HG03558 (cell line): ENCODE measurements around the gene TSEN2.
"Not testable (repeated sequence)": the region's sequence is repeated elsewhere in the genome, so short reads cannot be mapped to it uniquely, and the experiment has no call there.

Experiments
- ATAC-seq: cut with Tn5 transposase; IDR thresholded peaks from one replicate; pipeline ENCODE4 v1.9.1; 2021; ENCODE audit warnings: moderate number of reproducible peaks; ENCODE audit not compliant: unreplicated experiment; ENCODE audit errors: extremely low read depth

Gene TSEN2

DNA sequence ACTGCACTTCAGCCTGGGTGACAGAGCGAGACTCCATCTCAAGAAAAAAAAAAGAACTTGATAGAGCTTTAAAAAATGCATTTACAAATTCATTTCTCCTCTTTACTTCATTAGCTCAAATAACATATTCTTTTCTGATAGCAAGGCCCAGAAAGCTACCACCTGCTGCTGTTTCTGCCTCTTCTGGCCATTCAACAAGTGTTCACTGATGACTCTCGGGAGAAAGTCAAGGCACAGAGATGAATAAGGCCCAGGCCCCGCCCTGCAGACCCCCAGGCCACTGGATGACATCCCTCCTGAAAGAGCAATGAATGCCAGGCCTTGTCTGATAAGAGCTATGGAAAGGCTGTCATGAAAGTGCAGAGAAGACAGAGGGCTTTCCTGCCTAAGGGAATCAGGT lies 13.6 kb upstream of the TSEN2 start:
- ATAC-seq = no peak

DNA sequence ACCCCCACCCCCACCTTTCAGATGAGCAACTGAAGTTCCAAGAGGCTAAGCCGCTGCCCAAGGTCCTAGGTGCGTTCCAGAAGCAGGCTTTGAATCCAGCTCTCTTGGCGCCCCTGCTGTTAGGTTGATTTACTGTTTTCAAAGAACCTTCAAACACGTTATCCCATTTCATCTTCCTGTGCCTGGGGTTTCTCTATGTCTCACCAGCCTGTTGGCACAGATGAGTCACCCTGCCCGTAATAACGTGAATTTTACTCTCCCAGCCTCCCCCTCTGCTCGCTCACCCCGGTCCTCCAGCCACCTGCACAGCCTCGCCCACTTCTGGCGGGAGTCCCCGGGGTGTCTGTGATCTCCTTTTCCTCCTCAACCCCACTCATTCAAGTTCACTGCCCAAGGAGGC lies 13.0 kb upstream of the TSEN2 start:
- no peak for ATAC-seq

DNA sequence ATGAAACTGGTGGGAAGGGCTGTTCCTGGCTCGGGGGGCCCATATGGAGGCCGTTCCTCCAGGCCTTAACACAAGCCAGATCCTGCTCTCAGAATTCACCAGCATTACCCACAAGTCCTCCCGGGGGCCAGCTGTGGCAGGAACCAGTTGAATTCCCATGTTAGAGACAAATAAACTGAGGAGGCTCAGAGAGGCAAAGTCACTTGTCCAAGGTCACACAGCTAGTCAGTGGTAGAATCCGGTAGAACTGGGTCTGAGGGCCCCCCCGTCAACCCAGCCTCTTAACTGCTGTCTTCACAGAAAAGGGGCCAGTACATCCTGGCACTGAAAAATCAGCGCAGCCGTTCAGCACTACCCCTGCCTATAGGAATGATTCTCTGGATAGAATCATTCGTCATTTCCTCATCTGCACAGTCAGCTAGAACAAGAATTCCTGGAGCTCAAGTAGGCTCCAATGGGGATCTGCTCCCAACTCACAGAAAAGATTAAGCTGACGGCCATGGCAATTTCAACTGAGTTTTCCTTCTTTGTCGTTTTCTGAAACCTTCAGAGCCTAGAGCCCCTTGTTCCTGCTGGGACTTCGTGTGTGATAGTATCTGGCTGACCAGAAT lies 12.2 kb upstream of the TSEN2 start:
- ATAC-seq = no peak

DNA sequence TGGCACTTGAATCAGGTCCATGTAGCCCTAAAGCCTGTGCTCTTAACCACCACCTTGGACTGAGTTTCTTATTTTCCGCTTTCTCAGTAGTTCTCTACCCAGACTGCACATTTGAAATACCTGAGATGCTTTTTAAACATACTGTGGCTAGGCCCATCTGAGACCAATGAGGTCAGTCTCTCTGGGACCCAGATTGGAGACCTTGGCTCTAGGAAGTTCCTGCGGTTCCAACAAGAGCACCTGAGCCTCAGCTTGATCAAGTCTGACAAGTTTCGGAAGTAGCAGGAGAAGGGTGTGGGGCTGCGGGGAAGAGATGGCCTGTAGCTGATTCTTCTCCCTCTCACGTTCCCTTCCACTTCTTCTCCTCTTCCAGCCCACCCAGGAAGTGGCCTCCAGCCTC lies 11.5 kb upstream of the TSEN2 start:
- no peak for ATAC-seq

DNA sequence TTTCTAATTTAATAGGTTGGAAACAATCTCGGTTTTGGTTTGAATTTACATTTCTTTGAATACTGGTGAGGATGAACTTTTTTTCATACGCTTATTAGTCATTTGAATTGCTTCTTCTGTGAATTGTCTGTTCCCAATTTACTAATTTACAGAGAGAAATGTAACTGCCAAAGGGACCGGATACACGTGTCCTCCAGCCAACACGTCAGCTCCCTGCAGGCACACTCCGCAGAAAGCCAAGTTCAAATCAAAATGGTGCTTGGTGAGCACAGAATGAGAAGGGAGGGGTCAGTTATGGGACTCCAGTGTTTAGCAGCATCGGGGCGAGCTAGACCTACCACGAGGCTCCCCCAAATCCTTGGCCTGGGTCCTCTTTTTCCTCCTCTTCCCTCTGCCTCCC lies 10.8 kb upstream of the TSEN2 start:
- no peak for ATAC-seq

DNA sequence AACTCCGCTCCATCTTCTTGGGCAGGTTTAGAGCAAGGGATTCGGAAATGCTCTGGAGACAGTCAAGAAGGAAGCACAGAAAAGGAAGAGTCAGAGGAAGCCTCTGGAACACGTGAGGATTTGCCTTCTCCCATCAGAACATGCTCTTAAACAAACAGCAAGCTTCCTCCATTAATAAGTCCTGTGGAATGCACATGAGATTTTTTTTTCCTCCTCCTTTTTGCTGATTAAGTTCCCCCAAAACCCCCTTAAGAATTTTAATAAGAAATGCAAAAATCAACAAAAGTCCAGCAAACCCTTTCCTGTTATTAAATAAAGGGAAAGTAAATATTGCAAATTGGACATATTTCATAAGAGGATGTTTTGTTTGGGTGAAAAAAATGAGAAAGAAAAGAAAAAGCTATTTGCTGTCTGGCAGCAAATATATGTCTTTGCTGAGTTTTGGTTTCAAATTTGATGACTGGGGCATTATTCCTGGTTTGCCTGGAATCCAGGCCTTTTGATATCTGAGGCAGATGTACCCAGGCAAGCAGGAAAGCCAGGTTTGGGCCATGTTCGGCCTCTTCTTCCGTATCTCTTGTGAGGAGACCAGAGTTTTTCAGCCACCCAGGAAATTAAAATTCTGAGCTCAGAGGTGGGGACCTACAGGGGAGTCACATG lies 7.9 kb upstream of the TSEN2 start:
- no peak for ATAC-seq

DNA sequence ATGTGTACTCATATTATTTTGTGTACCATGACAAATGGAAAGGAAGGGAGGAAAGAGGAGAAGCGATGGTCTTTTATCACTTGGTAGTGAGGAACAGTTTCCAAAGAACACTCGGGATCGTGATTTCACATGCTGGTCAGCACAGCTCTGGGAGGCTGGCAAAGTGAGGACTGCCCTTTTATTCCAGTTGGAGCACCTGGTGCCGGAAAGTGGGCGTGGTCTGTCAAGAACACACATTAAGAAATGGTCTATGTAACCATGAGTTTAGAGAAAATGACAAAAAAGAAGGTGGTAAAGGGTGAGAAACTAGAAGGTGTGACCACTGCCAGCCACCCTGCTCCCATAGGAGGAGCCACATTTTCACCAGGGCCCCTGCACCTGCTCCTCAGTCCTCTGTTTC lies 7.0 kb upstream of the TSEN2 start:
- ATAC-seq = no peak

DNA sequence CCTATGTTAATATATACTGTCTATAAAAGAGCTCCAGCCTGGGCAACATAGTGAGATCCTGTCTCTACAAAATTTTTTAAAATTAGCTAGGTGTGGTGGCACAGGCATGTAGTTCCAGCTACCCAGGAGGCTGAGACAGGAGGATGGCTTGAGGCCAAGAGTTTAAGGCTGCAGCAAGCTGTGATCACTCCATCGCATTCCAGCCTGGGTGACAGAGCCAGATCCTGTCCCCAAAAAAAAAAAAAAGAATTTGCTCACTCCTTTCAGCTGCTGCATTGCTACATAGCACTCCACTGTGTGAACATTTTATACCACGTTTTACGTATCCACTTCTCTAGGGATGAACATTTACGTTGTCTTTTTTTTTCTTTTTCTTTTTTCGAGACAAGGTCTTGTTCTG lies 6.0 kb upstream of the TSEN2 start:
- no peak for ATAC-seq

DNA sequence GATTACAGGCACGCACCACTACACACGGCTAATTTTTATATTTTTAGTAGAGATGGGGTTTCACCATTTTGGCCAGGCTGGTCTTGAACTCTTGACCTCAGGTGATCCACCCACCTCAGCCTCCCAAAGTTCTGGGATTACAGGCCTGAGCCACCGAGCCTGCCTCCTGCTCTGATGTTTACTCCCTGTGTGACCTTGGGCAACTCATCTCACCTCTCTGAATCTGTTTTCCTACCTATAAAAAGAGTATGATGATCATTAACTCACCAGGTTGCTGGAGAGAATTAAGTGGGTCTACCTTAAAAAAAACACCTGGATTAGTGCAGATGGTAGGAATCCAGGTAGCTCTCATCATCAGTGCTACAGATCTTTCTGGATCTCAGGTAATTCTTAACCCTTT lies 5.1 kb upstream of the TSEN2 start:
- not testable (repeated sequence) for ATAC-seq

DNA sequence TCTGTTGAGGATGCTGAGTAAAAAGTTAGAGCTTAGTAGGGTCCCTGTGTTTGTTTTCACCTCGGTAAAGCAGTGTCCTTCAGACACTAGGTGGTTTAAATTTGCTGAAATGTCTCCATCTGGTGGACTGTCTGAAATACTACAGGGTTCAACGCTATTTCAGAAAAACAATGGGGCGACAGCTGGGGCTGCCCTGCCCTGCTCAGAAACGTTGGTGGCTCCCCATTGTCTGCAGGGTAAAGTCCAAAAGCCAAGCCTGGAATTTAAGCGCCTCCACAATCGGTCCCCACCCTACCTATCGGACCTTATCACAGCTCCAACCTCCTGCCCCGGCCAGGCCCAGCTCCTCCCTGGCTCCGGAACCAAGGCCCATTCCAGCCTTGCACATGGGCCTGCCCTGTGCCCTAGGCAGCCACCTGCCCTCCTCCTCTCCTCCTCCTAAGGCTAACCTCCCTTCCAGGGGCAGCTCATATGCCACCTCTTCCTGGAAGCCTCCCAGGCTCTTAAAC lies 4.3 kb upstream of the TSEN2 start:
- ATAC-seq = no peak

DNA sequence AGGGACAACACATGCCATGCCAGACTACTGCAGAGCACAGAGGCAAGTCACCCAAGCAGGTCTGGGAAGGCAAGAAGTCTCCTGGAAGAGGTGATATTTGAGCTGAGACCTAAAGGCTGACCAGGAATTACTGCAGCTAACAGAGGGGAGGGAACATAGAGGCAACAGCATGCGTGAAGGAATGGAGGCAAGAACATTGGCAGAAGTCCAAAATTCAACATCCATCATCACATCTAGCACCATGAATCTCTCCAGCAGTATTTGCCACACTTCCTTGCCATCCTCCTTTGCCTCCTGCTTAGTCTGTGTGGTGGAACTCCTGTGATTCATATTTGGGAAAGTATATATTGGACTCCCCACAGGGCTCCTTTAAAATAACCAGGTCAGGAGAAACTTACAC lies 870 bp upstream of the TSEN2 start:
- ATAC-seq = no peak

DNA sequence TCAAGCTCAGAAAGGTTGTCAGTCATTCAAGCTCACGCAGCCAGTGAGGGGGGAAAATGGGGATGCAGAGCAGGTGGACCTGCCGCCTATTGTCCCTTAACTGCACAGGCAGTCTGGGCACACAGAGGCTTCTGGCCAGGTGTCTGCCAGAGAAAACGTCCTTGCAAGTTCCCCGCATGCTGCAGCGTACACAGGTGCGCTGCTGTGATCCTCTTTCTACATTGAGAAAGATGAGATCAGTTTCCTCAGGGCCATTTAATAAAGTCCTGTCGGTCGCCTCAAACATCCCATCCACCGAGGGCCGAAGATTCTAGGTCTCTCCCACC lies 445 bp upstream of the TSEN2 start:
- ATAC-seq = no peak

DNA sequence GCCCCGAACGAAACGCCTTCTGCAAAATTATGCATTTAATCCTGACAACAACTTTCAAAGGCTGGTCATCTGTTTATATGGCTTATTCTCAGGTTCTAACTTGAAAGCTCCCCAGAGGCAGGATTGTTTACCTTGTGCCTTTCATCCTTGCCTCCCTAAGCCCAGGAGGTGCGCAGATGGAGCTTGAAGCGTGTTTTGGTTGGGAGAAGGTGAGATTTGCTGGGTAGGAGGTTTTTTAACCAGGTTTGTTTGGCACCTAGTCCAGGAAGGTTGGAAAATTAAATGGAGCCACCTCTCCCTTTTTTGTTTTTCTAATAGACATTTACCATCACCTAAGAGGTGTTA lies 675 bp downstream of the TSEN2 start:
- no peak for ATAC-seq

DNA sequence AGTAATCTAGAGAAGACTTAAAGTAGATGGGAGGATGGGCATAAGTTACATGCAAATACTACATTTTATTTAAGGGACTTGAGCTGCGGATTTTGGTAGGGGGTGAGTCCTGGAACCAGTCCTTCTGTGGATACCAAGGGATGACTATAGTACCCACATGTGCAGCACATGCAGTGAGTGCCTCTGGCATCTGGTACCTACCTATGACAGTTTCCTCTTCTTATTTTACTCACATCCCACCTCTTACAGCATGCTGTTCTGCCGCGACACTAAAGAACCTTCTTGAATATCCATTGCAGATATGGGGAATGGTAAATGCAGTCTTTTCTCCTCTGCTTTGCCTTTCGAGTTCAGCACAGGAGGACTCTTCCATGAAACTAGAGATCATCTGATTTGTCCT lies 1.7 kb downstream of the TSEN2 start:
- ATAC-seq = no peak

DNA sequence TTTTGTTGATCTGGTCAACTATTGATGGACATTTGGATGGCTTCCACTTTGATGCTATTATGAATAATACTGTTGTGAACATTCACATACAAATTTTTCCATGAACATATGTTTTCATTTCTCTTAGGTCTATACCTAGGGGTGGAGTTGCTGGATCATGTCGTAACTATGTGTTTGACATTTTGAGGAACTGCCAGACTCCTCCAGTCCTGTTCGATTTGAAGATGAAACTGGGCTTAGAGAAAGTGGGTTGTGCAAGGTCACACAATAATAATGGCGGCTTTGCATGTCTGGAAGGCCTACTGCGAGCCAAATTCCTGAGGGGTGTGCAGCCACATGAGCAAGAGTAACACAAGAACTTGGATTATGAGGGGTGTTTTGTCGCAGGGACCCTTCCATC lies 2.6 kb downstream of the TSEN2 start:
- ATAC-seq = no peak

DNA sequence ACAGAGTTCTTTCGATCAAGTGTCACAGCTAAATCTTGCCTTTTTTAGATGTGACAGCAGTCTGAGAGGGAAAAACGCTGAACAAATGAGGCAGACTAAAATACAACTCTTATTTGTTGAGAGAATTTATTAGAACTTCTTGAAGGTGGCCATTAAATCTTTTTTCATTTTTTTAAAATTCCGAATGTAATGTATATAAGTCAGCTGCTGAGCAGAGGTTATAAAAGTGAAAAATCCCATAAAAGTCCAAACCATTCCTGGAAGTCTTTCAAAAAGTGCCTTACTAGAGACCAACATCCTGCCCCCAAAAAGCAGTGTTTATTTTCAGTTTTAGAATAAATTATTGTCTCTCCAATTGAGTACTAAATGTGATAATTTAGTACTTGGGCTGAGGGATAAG lies 3.1 kb downstream of the TSEN2 start:
- ATAC-seq = no peak

DNA sequence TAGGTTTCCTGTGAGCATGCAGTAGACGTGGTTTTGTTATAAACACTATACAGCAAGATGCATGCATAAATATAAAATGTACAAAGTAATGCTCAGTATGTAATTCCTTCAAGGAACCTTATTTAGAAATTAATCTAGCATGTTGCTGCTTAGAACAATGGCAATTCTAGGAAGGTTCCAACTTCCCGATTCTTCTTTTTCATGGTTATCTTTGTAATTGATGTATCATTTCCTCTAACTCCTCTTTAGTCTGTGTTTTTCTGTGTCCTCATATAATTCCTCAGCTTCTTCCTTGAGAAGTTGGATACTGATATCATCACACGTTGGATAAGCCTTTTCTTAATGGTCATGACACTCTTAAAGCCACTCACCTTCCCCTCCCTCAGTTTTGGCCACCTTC lies 3.5 kb downstream of the TSEN2 start:
- no peak for ATAC-seq

DNA sequence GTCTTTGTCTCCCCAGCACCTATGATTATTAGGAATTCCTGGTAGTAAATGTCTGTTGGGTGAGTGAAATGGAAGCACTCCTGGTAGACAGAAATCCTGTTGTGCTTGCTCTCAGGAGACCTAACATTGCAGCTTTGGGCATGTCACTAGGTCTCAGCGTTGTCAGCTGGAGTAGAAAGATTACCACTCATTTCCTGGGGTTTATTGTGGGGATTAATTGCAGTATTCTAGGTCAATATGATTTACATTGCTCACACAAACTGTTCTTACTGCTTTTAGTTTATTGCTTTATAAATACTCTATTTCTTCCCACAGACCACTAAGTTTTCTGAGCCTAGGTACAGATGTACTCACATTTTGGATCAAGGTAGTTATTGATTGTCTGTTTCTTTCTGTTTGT lies 5.1 kb downstream of the TSEN2 start:
- ATAC-seq = no peak

DNA sequence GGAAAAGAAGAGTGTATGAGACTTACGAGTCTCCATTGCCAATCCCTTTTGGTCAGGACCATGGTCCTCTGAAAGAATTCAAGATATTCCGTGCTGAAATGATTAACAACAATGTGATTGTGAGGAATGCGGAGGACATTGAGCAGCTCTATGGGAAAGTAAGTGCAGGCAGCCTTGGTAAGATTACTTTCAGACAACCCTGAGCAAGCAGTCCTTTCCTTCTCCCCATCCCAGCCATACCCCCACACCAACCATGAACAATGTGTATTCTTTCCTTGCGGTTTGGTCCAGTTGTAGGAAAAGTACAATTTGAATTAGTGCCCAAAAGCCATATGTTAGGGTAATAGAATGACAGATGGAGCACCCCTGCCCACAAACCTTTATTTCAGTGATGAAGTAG lies 5.6 kb downstream of the TSEN2 start:
- no peak for ATAC-seq

DNA sequence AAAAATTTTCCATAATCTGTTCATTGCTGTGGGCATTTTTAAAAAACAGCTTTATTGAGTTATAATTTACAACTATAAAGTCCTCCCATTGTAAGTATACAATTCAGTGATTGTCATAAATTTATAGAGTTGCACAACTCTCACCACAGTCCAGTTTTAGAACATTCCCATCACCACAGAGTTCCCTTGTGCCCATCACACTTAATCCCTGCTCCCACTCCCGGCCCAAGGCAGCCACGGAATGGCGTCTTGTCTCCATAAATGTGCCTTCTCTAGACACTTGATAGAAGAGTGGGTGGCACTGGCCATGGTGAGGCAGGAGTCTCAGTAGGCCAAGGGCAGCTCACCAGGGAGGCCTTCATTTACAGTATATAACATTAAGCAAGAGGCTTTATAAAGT lies 6.3 kb downstream of the TSEN2 start:
- no peak for ATAC-seq

DNA sequence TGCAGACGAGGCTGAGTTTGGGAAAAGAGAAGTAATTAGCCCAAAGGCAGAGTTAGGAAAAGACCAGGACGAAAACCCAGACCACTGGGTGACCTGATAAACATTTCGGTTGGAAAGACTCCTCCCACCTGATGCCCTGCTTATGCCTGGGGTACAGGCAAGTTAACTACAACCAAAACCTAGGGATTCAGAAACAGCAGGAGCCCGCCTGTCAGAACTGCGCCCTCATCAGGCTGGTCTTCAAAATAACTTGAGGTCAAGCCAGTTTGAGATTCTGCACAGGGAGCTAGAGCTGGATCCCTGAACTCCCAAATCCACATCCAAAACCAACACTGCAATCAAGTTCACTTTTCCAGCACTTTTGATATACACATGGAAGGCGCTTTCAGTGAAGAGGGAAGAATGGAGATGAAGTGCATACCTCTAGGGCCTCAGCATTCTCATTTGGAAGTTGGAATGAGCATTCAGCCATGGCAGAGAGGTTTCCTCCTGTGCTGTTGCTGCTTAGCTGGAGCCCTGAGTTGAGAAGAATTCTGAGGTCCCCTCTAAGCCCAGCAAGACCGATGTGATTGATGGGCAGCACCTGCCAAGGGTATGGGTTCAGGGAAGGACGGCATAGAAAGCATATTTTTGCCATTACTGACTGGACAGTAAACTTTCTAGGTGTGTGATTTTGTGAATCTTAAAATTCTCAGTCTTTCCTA lies 11.6 kb downstream of the TSEN2 start:
- ATAC-seq = no peak

DNA sequence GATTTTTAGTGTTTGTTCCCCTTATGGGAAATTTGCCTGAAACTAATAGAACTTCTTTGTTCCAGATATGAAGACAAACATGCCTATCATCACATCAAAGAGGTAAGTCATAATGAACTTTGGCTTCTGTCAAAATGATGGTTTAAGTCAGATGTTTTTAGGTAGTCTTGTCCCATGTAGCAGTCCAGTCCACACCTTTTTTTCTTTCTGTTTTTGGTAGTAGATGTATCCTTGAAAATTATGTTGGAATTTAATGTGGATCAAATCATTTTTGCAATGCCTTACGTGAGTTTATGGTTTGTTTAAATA lies 12.1 kb downstream of the TSEN2 start:
- no peak for ATAC-seq
